H1 (cell line): ENCODE measurements around the gene TNS3. TPM values are rescaled to one million over a fixed set of nuclear protein-coding genes. Genes with fewer than 3 reads are reported as not detected.

ENCODE experiments used
- CTCF ChIA-PET: fragments of 300-600 bp; sonication (Branson Sonifier 250); formaldehyde crosslinking; loops from one replicate; lab custom pipeline; 2021; ENCODE audit not compliant: partially characterized antibody; lab: Charles Lee
- POLR2A ChIA-PET: fragments of 300-600 bp; sonication (Branson Sonifier 250); formaldehyde crosslinking; loops from one replicate; lab custom pipeline; 2021; ENCODE audit warnings: inconsistent platforms; ENCODE audit not compliant: partially characterized antibody; lab: Charles Lee
- DNase-seq, 2 experiments: peaks; one replicate each; pipeline versions ENCODE4 v3.0.0 to v3.0.0-alpha.2; 2010 to 2022; ENCODE audit warnings: low spot score in 2 of 2, low read depth in 1 of 2, mixed read lengths in 1 of 2
- FAIRE-seq: peaks from 2 replicates; lab custom pipeline; 2011; peaks lifted over from hg19 to GRCh38; lab: Jason Lieb, UNC
- H2AFZ ChIP-seq: 2 replicates; pipeline ENCODE4 v1.8.1; 2012; ENCODE audit warnings: low read length, inconsistent platforms
- H2AK5ac ChIP-seq: 2 replicates; pipeline ENCODE4 v1.6.1; 2013; ENCODE audit warnings: low read depth, low read length
- H2BK120ac ChIP-seq: replicated peaks from 2 replicates; pipeline ENCODE3; 2013; ENCODE audit warnings: low read depth, low read length, inconsistent platforms
- H2BK12ac ChIP-seq: 2 replicates; pipeline ENCODE4 v1.6.1; 2013; ENCODE audit warnings: low read depth, low read length
- H2BK15ac ChIP-seq: 2 replicates; pipeline ENCODE4 v1.6.1; 2013; ENCODE audit warnings: low read length
- H2BK20ac ChIP-seq: 2 replicates; pipeline ENCODE4 v1.6.1; 2013; ENCODE audit warnings: low read length
- H2BK5ac ChIP-seq: 2 replicates; pipeline ENCODE4 v1.6.1; 2013; ENCODE audit warnings: low read depth, low read length
- H3K14ac ChIP-seq: 2 replicates; pipeline ENCODE4 v1.6.1; 2013; ENCODE audit warnings: inconsistent platforms; ENCODE audit not compliant: insufficient read length
- H3K18ac ChIP-seq: 2 replicates; pipeline ENCODE4 v1.6.1; 2013; ENCODE audit warnings: low read length; ENCODE audit errors: extremely low read depth
- H3K23ac ChIP-seq: 2 replicates; pipeline ENCODE4 v1.6.1; 2013; ENCODE audit warnings: inconsistent platforms; ENCODE audit not compliant: insufficient read length
- H3K23me2 ChIP-seq: 2 replicates; pipeline ENCODE4 v1.6.1; 2013; ENCODE audit warnings: low read depth, low read length
- H3K27ac ChIP-seq: 2 replicates; pipeline ENCODE4 v1.6.1; 2011; ENCODE audit warnings: low read depth, low read length, inconsistent platforms
- H3K27me3 ChIP-seq, 4 experiments: replicated peaks in 1 of 4; 1 replicate in 1 of 4; 2 replicates in 3 of 4; pipeline versions ENCODE4 v1.6.1 to v1.8.1; 2011 to 2013; ENCODE audit warnings: low read length in 3 of 4, mild to moderate bottlenecking in 3 of 4, inconsistent platforms in 2 of 4, mixed read lengths in 2 of 4, moderate library complexity in 1 of 4; ENCODE audit not compliant: control insufficient read depth in 3 of 4, insufficient read depth in 3 of 4; ENCODE audit errors: extremely low read depth in 1 of 4
- H3K36me3 ChIP-seq, 4 experiments: 2 replicates each; pipeline versions ENCODE4 v1.6.1 to v1.8.1; 2011 to 2013; ENCODE audit warnings: mild to moderate bottlenecking in 4 of 4, low read length in 3 of 4, moderate library complexity in 2 of 4, control low read depth in 1 of 4, inconsistent platforms in 1 of 4; ENCODE audit not compliant: insufficient read depth in 4 of 4, control insufficient read depth in 2 of 4
- H3K4ac ChIP-seq: replicated peaks from 2 replicates; pipeline ENCODE3; 2013; ENCODE audit warnings: low read length, low read depth, mixed read lengths, inconsistent platforms; ENCODE audit not compliant: insufficient read length
- H3K4me1 ChIP-seq, 4 experiments: replicated peaks in 1 of 4; 1 replicate in 1 of 4; 2 replicates in 3 of 4; pipeline versions ENCODE4 v1.6.1 to v1.8.1; 2011 to 2013; ENCODE audit warnings: low read length in 3 of 4, inconsistent platforms in 2 of 4, mixed read lengths in 1 of 4; ENCODE audit not compliant: insufficient read depth in 4 of 4, control insufficient read depth in 3 of 4
- H3K4me2 ChIP-seq, 2 experiments: 2 replicates each; pipeline versions ENCODE4 v1.6.1 to v1.8.1; 2011 to 2013; ENCODE audit warnings: low read depth in 2 of 2, low read length in 2 of 2, control low read depth in 1 of 2, inconsistent platforms in 1 of 2, mild to moderate bottlenecking in 1 of 2; ENCODE audit not compliant: insufficient read depth in 1 of 2
- H3K4me3 ChIP-seq, 4 experiments: fragments of 200-600, 300-600 bp in 1 of 4; sonication (generic), shearing (Covaris generic), sonication (Bioruptor Twin) in 1 of 4; 2 replicates each; pipeline versions ENCODE4 v1.5.1 to v1.8.1; 2011 to 2016; ENCODE audit warnings: low read length in 4 of 4, low read depth in 3 of 4, control low read depth in 2 of 4, inconsistent platforms in 2 of 4, mild to moderate bottlenecking in 2 of 4, mixed read lengths in 1 of 4, moderate library complexity in 1 of 4; ENCODE audit not compliant: insufficient read depth in 2 of 4; ENCODE audit errors: extremely low read depth in 1 of 4
- H3K56ac ChIP-seq: replicated peaks from 2 replicates; pipeline ENCODE3; 2013; ENCODE audit warnings: low read depth, mild to moderate bottlenecking, mixed read lengths, low read length, inconsistent platforms; ENCODE audit not compliant: insufficient read length
- H3K79me1 ChIP-seq: 2 replicates; pipeline ENCODE4 v1.6.1; 2013; ENCODE audit warnings: low read depth, low read length, control low read depth
- H3K79me2 ChIP-seq, 2 experiments: 2 replicates each; pipeline versions ENCODE4 v1.6.1 to v1.8.1; 2012 to 2013; ENCODE audit warnings: low read length in 2 of 2, mild to moderate bottlenecking in 2 of 2, inconsistent platforms in 1 of 2; ENCODE audit not compliant: insufficient read depth in 2 of 2, control insufficient read depth in 1 of 2
- H3K9ac ChIP-seq, 4 experiments: replicated peaks in 1 of 4; 1 replicate in 1 of 4; 2 replicates in 3 of 4; pipeline versions ENCODE4 v1.6.1 to v1.8.1; 2011 to 2013; ENCODE audit warnings: low read depth in 3 of 4, low read length in 3 of 4, control low read depth in 2 of 4, mild to moderate bottlenecking in 2 of 4, moderate library complexity in 2 of 4, inconsistent platforms in 1 of 4; ENCODE audit errors: extremely low read depth in 1 of 4
- H3K9me3 ChIP-seq, 2 experiments: 2 replicates each; pipeline versions ENCODE4 v1.6.1 to v1.8.1; 2012 to 2013; ENCODE audit warnings: mild to moderate bottlenecking in 2 of 2, moderate library complexity in 2 of 2, control low read depth in 1 of 2, inconsistent platforms in 1 of 2, low read depth in 1 of 2, low read length in 1 of 2, mixed read lengths in 1 of 2; ENCODE audit not compliant: insufficient read depth in 2 of 2
- H4K20me1 ChIP-seq, 2 experiments: replicated peaks in 1 of 2; 2 replicates each; pipeline versions ENCODE3 to v1.8.1; 2011 to 2013; ENCODE audit warnings: inconsistent platforms in 2 of 2, low read length in 2 of 2, mild to moderate bottlenecking in 1 of 2; ENCODE audit not compliant: insufficient read depth in 2 of 2, control insufficient read depth in 1 of 2
- H4K5ac ChIP-seq: 2 replicates; pipeline ENCODE4 v1.6.1; 2013; ENCODE audit warnings: low read length, low read depth, mixed read lengths, inconsistent platforms; ENCODE audit not compliant: insufficient read length
- H4K8ac ChIP-seq: 2 replicates; pipeline ENCODE4 v1.8.0; 2013; ENCODE audit warnings: mild to moderate bottlenecking, moderate library complexity, low read length, inconsistent platforms; ENCODE audit not compliant: insufficient read depth; ENCODE audit errors: extremely low read depth
- H4K91ac ChIP-seq: replicated peaks from 2 replicates; pipeline ENCODE3; 2013; ENCODE audit warnings: low read length, mixed read lengths, inconsistent platforms; ENCODE audit not compliant: insufficient read length
- CHD1 ChIP-seq: IDR thresholded peaks from 2 replicates; pipeline ENCODE4 v1.6.1; 2012; ENCODE audit warnings: low read depth, low read length, improper control_type of control experiment
- JUND ChIP-seq: IDR thresholded peaks from 2 replicates; pipeline ENCODE4 v1.6.1; 2011; ENCODE audit warnings: mild to moderate bottlenecking, improper control_type of control experiment, low read length
- NANOG ChIP-seq: IDR thresholded peaks from 2 replicates; pipeline ENCODE4 v1.6.1; 2011; ENCODE audit warnings: low read length, low read depth, mild to moderate bottlenecking, inconsistent platforms; ENCODE audit not compliant: insufficient read depth, poor library complexity, severe bottlenecking
- SIN3A ChIP-seq, 2 experiments: IDR thresholded peaks in 1 of 2; conservative IDR thresholded peaks in 1 of 2; 2 replicates each; pipeline ENCODE4 v1.6.1; 2011 to 2012; ENCODE audit warnings: low read length in 2 of 2, improper control_type of control experiment in 1 of 2, low read depth in 1 of 2, mild to moderate bottlenecking in 1 of 2
- WGBS, 2 experiments: shearing (Covaris generic) in 1 of 2; methylation state at CpG; one replicate each; pipeline versions ENCODE4 v1.1.6 to v1.1.7; 2013 to 2015; ENCODE audit warnings: low lambda C conversion rate in 2 of 2, mixed read lengths in 2 of 2, inconsistent platforms in 1 of 2, low coverage in 1 of 2, missing lambda C conversion rate in 1 of 2; ENCODE audit not compliant: insufficient replicate concordance in 2 of 2, insufficient coverage in 1 of 2, insufficient read length in 1 of 2; ENCODE audit errors: extremely low coverage in 1 of 2, missing lambda C conversion rate in 1 of 2; 5-methylcytosine and 5-hydroxymethylcytosine counted together
- polyA plus RNA-seq, 7 experiments: library from polyadenylated mRNA; depleted of rRNA in 3 of 7; stranded (reverse) in 5 of 7; unstranded in 2 of 7; fragments of >200 nt in 5 of 7; fragments of 200-250 nt in 2 of 7; gene quantifications; 1 replicate in 5 of 7; 2 replicates in 1 of 7; 4 replicates in 1 of 7; pipeline versions ENCODE4 v1.2.1 to v1.2.3, GENCODE V29; 2011 to 2013; ENCODE audit warnings: missing spikeins in 2 of 7, mixed read lengths in 2 of 7
- total RNA-seq: library from RNA; stranded (reverse); fragmentation: NEBNext Ultra II Directional; extraction: Animal tissue kit (Norgen Biotek cat#: 25700); gene quantifications from 2 replicates; pipeline ENCODE4 v1.2.1, GENCODE V29; 2021
- TF ChIP-seq, protein P1 (sequence below), 3 experiments: IDR thresholded peaks; 1 replicate in 2 of 3; 2 replicates in 1 of 3; pipeline versions ENCODE4 v1.5.1 to v1.6.1; 2011; ENCODE audit warnings: low read length in 3 of 3, mild to moderate bottlenecking in 3 of 3, inconsistent platforms in 2 of 3, low read depth in 1 of 3, moderate library complexity in 1 of 3; ENCODE audit not compliant: insufficient read depth in 1 of 3; ENCODE audit errors: control extremely low read depth in 1 of 3
- TF ChIP-seq, protein P2 (sequence below): IDR thresholded peaks from 2 replicates; pipeline ENCODE4 v1.6.1; 2012; ENCODE audit warnings: low read length, inconsistent platforms

The TNS3 gene
- total and polyA plus RNA-seq, 2 of the 8 experiments (the other 6 are each of a cell fraction or from before 2014, with no cell fraction given): 11.9 to 24.2 TPM

DNA sequence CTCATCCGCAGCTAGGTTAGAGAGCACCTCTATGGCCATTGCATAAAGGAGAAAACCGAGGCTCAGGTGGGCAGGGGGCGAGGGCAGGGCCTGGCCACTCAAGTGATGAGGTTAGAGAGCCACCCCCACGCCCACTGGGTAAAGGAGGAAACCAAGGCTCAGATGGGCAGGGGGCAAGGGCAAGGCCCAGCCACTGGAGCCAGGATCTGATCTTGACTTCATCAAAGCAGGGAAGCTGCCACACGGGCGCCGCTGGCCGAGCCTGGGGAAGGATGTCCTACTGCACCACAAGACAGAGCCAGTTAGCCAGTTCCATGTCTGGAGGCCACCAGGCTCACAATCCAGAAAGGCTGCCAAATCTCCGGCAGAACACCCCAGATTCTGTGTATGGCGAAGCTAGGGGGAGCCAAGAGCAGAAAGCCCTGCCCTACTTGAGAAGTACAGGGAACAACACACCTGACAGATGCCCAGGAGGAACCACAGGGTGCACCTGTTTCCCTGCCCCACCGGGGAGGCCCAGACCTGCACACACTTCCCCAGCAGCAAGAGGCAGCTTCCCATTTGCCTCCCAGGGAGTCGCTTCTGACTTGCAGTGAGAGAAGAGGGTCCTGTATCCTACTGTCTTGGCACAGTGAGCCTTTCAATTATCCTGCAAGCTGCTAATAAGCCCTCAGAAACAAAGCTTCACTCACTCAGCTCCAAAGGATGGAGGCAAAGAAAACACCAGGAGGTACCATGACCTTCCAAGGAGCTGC, 101.9 kb downstream of the TNS3 start:
- no peak overlapping the region for H2AFZ ChIP-seq
- H3K9me3 ChIP-seq: peaks cover 0 to 7% of the 10 kb centered on the region in 2 experiments; a peak in 2 of 4 replicates
- DNase-seq: no peak
- no peak overlapping the region for H3K18ac ChIP-seq
- H2BK5ac ChIP-seq: no peak overlapping the region
- H3K36me3 ChIP-seq: no peaks in the 10 kb centered on the region
- peaks cover 14 to 52% (median 41%) of the 10 kb centered on the region in 4 experiments for H3K27me3 ChIP-seq
- H3K23me2 ChIP-seq: peaks cover under 1% of the 10 kb centered on the region
- no peak overlapping the region for H2BK20ac ChIP-seq
- peaks cover 7 to 33% (median 16%) of the 10 kb centered on the region in 4 experiments for H3K4me1 ChIP-seq
- H3K56ac ChIP-seq: no peak overlapping the region
- H3K4me2 ChIP-seq: peak overlapping the region; percentile 26 to 45; a peak in 2 of 4 replicates
- no peak overlapping the region for H3K14ac ChIP-seq
- ChIA-PET CTCF (interaction anchor here (0.9 to 2.1 kb wide), 11 partner anchors 9 to 339 kb away, joined by 3 to 9 read pairs (median 4); no protein-coding TSS in a partner anchor), POLR2A (interaction anchor here (0.9 kb wide), 2 partner anchors 16 to 22 kb away, joined by 3 read pairs; no protein-coding TSS in a partner anchor)
- H3K27ac ChIP-seq: no peak overlapping the region
- no peak overlapping the region for H4K8ac ChIP-seq
- peaks cover 25 to 65% of the 10 kb centered on the region in 2 experiments for H4K20me1 ChIP-seq
- no peak overlapping the region for H4K91ac ChIP-seq
- peaks cover 0 to 9% of the 10 kb centered on the region in 2 experiments; a peak in 3 of 4 replicates for H3K79me2 ChIP-seq
- H3K9ac ChIP-seq: no peak overlapping the region
- WGBS, 2 experiments: 73% methylated on average over 11 of the region's 12 CpGs; no CpG with 5 or more reads in 1 of the 2 experiments
- H2BK15ac ChIP-seq: no peak overlapping the region
- no peak overlapping the region for H3K23ac ChIP-seq
- H2BK120ac ChIP-seq: no peak overlapping the region
- no peaks in the 10 kb centered on the region; the same call in none of the 2 replicates for H3K79me1 ChIP-seq
- no peak overlapping the region for H3K4ac ChIP-seq
- no peak overlapping the region for H2BK12ac ChIP-seq
- H2AK5ac ChIP-seq: no peak overlapping the region
- 0 out of 8 replicates have a peak overlapping the region, but pooled peaks of 1 of the 4 experiments have one; percentile 10 for H3K4me3 ChIP-seq
- no peak overlapping the region for H4K5ac ChIP-seq
- FAIRE-seq: no peak
- TF ChIP-seq SIN3A (conservative IDR thresholded peaks at IDR 0.05 in 1 of 2, IDR thresholded peaks at IDR 0.05 in 1 of 2; ENCODE audit: low read depth in 1 of 2, low read length in 2 of 2): no peak
- TF ChIP-seq, protein P1, sequence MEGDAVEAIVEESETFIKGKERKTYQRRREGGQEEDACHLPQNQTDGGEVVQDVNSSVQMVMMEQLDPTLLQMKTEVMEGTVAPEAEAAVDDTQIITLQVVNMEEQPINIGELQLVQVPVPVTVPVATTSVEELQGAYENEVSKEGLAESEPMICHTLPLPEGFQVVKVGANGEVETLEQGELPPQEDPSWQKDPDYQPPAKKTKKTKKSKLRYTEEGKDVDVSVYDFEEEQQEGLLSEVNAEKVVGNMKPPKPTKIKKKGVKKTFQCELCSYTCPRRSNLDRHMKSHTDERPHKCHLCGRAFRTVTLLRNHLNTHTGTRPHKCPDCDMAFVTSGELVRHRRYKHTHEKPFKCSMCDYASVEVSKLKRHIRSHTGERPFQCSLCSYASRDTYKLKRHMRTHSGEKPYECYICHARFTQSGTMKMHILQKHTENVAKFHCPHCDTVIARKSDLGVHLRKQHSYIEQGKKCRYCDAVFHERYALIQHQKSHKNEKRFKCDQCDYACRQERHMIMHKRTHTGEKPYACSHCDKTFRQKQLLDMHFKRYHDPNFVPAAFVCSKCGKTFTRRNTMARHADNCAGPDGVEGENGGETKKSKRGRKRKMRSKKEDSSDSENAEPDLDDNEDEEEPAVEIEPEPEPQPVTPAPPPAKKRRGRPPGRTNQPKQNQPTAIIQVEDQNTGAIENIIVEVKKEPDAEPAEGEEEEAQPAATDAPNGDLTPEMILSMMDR (IDR thresholded peaks at IDR 0.05; ENCODE audit: control extremely low read depth in 1 of 3, insufficient read depth in 1 of 3, low read depth in 1 of 3, low read length in 3 of 3): no peak
- TF ChIP-seq NANOG: no peak
- TF ChIP-seq JUND: no peak
- TF ChIP-seq, protein P2, sequence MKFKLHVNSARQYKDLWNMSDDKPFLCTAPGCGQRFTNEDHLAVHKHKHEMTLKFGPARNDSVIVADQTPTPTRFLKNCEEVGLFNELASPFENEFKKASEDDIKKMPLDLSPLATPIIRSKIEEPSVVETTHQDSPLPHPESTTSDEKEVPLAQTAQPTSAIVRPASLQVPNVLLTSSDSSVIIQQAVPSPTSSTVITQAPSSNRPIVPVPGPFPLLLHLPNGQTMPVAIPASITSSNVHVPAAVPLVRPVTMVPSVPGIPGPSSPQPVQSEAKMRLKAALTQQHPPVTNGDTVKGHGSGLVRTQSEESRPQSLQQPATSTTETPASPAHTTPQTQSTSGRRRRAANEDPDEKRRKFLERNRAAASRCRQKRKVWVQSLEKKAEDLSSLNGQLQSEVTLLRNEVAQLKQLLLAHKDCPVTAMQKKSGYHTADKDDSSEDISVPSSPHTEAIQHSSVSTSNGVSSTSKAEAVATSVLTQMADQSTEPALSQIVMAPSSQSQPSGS: no peak
- TF ChIP-seq CHD1: no peak
